ENCODE results near the gene DOCK10.

DOCK10 gene

GRCh38 chr2:224973112-224974016 is 68.9 kb downstream of the DOCK10 start:
- DNase-seq: no peak

- no peak for DNase-seq
Observed at GRCh38 chr2:224971214-224971613, 71.1 kb downstream of the DOCK10 start.

GRCh38 chr2:224970311-224970710 is 72.0 kb downstream of the DOCK10 start:
- DNase-seq: no peak

GRCh38 chr2:224969633-224970260 is 72.5 kb downstream of the DOCK10 start:
- DNase-seq: no peak

GRCh38 chr2:224969095-224969494 is 73.2 kb downstream of the DOCK10 start:
- DNase-seq: no peak

- no peak for DNase-seq
Observed at GRCh38 chr2:224968051-224968450, 74.2 kb downstream of the DOCK10 start.

GRCh38 chr2:224966613-224967012 is 75.7 kb downstream of the DOCK10 start:
- no peak for DNase-seq

GRCh38 chr2:224959556-224959955 is 82.7 kb downstream of the DOCK10 start:
- no peak for DNase-seq

- no peak for DNase-seq
Observed at GRCh38 chr2:224958873-224959272, 83.4 kb downstream of the DOCK10 start.

GRCh38 chr2:224958462-224958857 is 83.8 kb downstream of the DOCK10 start:
- no peak for DNase-seq

GRCh38 chr2:224957540-224958461 is 84.5 kb downstream of the DOCK10 start:
- no peak for DNase-seq

- DNase-seq: no peak
Observed at GRCh38 chr2:224956706-224957105, 85.6 kb downstream of the DOCK10 start.

- no peak for DNase-seq
Observed at GRCh38 chr2:224954980-224955379, 87.3 kb downstream of the DOCK10 start.

GRCh38 chr2:224952936-224953657 is 89.2 kb downstream of the DOCK10 start:
- DNase-seq: no peak

- DNase-seq: peak in 1 of 2 experiments; percentile 53
Observed at GRCh38 chr2:224951723-224952481, 90.4 kb downstream of the DOCK10 start.

GRCh38 chr2:224948859-224949258 is 93.4 kb downstream of the DOCK10 start:
- no peak for DNase-seq

- no peak for DNase-seq
Observed at GRCh38 chr2:224948005-224948404, 94.3 kb downstream of the DOCK10 start.

GRCh38 chr2:224947566-224947965 is 94.7 kb downstream of the DOCK10 start:
- no peak for DNase-seq

GRCh38 chr2:224946895-224947294 is 95.4 kb downstream of the DOCK10 start:
- DNase-seq: no peak

- DNase-seq: no peak
Observed at GRCh38 chr2:224944707-224945547, 97.3 kb downstream of the DOCK10 start.

- DNase-seq: peak; percentile 66 to 74
Observed at GRCh38 chr2:224943601-224944041, 98.6 kb downstream of the DOCK10 start.
